Measurements from ENCODE around the gene TMEM132C. TPM values are rescaled to one million over a fixed set of nuclear protein-coding genes. Genes with fewer than 3 reads are reported as not detected.

The TMEM132C gene
- polyA plus RNA-seq, 2 of the 4 experiments (the other 2 are of a cell fraction), result not detected

GRCh38 chr12:128393346-128393745 lies 126.4 kb downstream of the TMEM132C start:
- H3K4me3 ChIP-seq, result no peak overlapping the region
- H3K27ac ChIP-seq, result no peak overlapping the region
- no peaks in the 10 kb centered on the region for H3K4me1 ChIP-seq
- H3K9me3 ChIP-seq, result no peaks in the 10 kb centered on the region
- DNase-seq (ENCODE audit: low read depth in 1 of 2, low spot score in 1 of 2) (no peak), FAIRE-seq (no peak), ATAC-seq (no peak)
- WGBS (ENCODE audit: missing lambda C conversion rate), result 5% methylated on average over 3 of the region's 3 CpGs
- CTCF ChIA-PET, result no interaction called here
- TF ChIP-seq CHD2 (IDR thresholded peaks at IDR 0.05; ENCODE audit: low read length, partially characterized antibody), result no peak
- TF ChIP-seq TP53 (CRISPR knock-in tag; IDR thresholded peaks at IDR 0.05), result no peak
- no peak for TF ChIP-seq NFE2L2 (conservative IDR thresholded peaks at IDR 0.05; ENCODE audit: low read length)
- no peak for TF ChIP-seq RARB (CRISPR knock-in tag; IDR thresholded peaks at IDR 0.05)
- TF ChIP-seq HOXB5 (CRISPR knock-in tag; IDR thresholded peaks at IDR 0.05), result no peak
- no peak for TF ChIP-seq ZC3H11A (IDR thresholded peaks at IDR 0.05)
- no peak for TF ChIP-seq CBX2 (IDR thresholded peaks at IDR 0.05; ENCODE audit: borderline replicate concordance, low read depth)
- TF ChIP-seq JUN (IDR thresholded peaks at IDR 0.05), result no peak
- TF ChIP-seq POLR2AphosphoS2 (conservative IDR thresholded peaks at IDR 0.05; ENCODE audit: low read length), result no peak
- no peak for TF ChIP-seq ZSCAN20 (CRISPR knock-in tag; IDR thresholded peaks at IDR 0.05)
- no peak for TF ChIP-seq MAFK (IDR thresholded peaks at IDR 0.05; ENCODE audit: partially characterized antibody)
- no peak for TF ChIP-seq KDM5A (IDR thresholded peaks at IDR 0.05)
- TF ChIP-seq HES2 (IDR thresholded peaks at IDR 0.05), result no peak
- TF ChIP-seq SMC3 (IDR thresholded peaks at IDR 0.05), result no peak
- TF ChIP-seq BHLHE40 (IDR thresholded peaks at IDR 0.05; ENCODE audit: low read depth, low read length), result no peak
- TF ChIP-seq SREBF2 (IDR thresholded peaks at IDR 0.05), result no peak
- POLR2A ChIA-PET, result no interaction called here
- H3K4me2 ChIP-seq, result no peak overlapping the region

DNA sequence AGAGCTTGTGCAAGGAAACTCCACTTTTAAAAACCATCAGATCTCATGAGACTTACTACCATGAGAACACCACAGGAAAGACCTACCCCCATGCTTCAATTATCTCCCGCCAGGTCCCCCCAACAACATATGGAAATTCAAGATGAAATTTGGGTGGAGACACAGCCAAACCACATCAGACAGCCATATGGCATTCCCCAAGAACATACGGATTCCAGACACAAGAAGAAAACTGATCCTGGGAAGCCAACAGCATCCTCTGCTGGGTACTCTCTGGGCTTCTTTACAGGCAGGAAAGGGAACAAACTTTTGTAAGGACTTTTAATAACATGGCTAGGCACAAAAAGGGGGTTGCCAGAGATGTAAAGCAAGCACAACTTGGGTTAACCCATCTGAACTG lies 127.2 kb downstream of the TMEM132C start:
- H3K4me3 ChIP-seq, result no peak overlapping the region
- no peak for ATAC-seq
- no peak for DNase-seq (ENCODE audit: low read depth in 1 of 2, low spot score in 1 of 2)
- 0% methylated on average over 2 of the region's 2 CpGs for WGBS (ENCODE audit: missing lambda C conversion rate)
- H3K27ac ChIP-seq, result no peak overlapping the region
- ChIA-PET CTCF (no interaction called here), POLR2A (no interaction called here)
- no peaks in the 10 kb centered on the region for H3K9me3 ChIP-seq
- H3K4me1 ChIP-seq, result no peaks in the 10 kb centered on the region
- H3K4me2 ChIP-seq, result no peak overlapping the region
- no peak for FAIRE-seq
- TF ChIP-seq EP300 (IDR thresholded peaks at IDR 0.05) (no peak), KDM1A (IDR thresholded peaks at IDR 0.05; ENCODE audit: low read depth) (no peak), JUN (IDR thresholded peaks at IDR 0.05) (no peak), USF2 (IDR thresholded peaks at IDR 0.05) (no peak), E2F6 (IDR thresholded peaks at IDR 0.05; ENCODE audit: borderline replicate concordance, low read depth) (no peak), HOXB13 (CRISPR knock-in tag; IDR thresholded peaks at IDR 0.05; ENCODE audit: low read depth) (no peak), CBX2 (IDR thresholded peaks at IDR 0.05; ENCODE audit: borderline replicate concordance, low read depth) (no peak), RARB (CRISPR knock-in tag; IDR thresholded peaks at IDR 0.05) (no peak), RFX5 (IDR thresholded peaks at IDR 0.05) (no peak), FOXS1 (CRISPR knock-in tag; IDR thresholded peaks at IDR 0.05) (no peak), CEBPB (IDR thresholded peaks at IDR 0.05) (no peak)
- TF ChIP-seq, protein P1, sequence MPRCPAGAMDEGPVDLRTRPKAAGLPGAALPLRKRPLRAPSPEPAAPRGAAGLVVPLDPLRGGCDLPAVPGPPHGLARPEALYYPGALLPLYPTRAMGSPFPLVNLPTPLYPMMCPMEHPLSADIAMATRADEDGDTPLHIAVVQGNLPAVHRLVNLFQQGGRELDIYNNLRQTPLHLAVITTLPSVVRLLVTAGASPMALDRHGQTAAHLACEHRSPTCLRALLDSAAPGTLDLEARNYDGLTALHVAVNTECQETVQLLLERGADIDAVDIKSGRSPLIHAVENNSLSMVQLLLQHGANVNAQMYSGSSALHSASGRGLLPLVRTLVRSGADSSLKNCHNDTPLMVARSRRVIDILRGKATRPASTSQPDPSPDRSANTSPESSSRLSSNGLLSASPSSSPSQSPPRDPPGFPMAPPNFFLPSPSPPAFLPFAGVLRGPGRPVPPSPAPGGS (IDR thresholded peaks at IDR 0.05), result no peak

DNA sequence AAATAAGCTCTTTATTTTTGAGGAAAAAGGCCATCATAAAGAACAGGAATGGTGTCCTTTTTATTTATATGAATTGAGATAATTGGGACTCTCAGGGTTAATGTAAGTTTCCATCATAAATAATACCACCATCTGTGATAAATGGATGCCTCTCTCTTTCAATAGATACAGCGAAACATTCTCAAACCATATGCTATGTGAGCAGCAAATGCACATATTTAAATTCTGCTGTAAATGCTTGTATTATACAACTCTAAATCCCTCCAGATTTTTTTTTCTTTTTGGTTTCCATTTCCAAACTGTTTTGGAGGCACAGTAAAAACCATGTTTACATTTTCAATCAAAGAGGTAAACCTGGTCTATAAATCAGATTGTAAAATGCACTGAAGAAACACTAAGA lies 132.3 kb downstream of the TMEM132C start:
- POLR2A ChIA-PET, result no interaction called here
- TF ChIP-seq NPAS2 (CRISPR knock-in tag; IDR thresholded peaks at IDR 0.05; ENCODE audit: borderline replicate concordance) (no peak), FOXS1 (CRISPR knock-in tag; IDR thresholded peaks at IDR 0.05) (no peak), CHD4 (IDR thresholded peaks at IDR 0.05; ENCODE audit: borderline replicate concordance) (no peak), SMC3 (IDR thresholded peaks at IDR 0.05) (no peak), RCOR1 (IDR thresholded peaks at IDR 0.05; ENCODE audit: low read depth, low read length) (no peak), RAD21 (conservative IDR thresholded peaks at IDR 0.05 in 1 of 2, IDR thresholded peaks at IDR 0.05 in 1 of 2) (no peak), PBX3 (IDR thresholded peaks at IDR 0.05) (no peak), TFCP2L1 (CRISPR knock-in tag; IDR thresholded peaks at IDR 0.05) (no peak)
- no peak for FAIRE-seq
- CTCF ChIA-PET, result no interaction called here
- H3K4me1 ChIP-seq, result no peaks in the 10 kb centered on the region
- H3K4me2 ChIP-seq, result no peak overlapping the region
- DNase-seq (ENCODE audit: low read depth in 1 of 2, low spot score in 1 of 2), result no peak
- no peak overlapping the region for H3K4me3 ChIP-seq
- H3K27ac ChIP-seq, result no peak overlapping the region
- H3K9me3 ChIP-seq, result no peaks in the 10 kb centered on the region
- ATAC-seq, result no peak
- 2% methylated on average over 1 of the region's 1 CpG for WGBS (ENCODE audit: missing lambda C conversion rate)
